Dendritic cell treated with granulocyte-macrophage colony-stimulating factor and Interleukin-4, amounts not matched to agents 40 ng/mL and 50 ng/mL, for 4 days (primary cell): Measurements from ENCODE around the gene GIMAP2.
"Not testable (repeated sequence)": the region's sequence is repeated elsewhere in the genome, so short reads cannot be mapped to it uniquely, and the experiment has no call there.

Source experiments
- H3K27ac Mint-ChIP-seq: one replicate; pipeline ENCODE4 v1.8.0; 2022; ENCODE audit warnings: mild to moderate bottlenecking, mixed read lengths
- H3K27me3 Mint-ChIP-seq: one replicate; pipeline ENCODE4 v1.8.0; 2022; ENCODE audit warnings: mild to moderate bottlenecking, mixed read lengths
- H3K36me3 Mint-ChIP-seq: one replicate; pipeline ENCODE4 v1.8.0; 2022; ENCODE audit warnings: low read depth, mixed read lengths
- H3K4me1 Mint-ChIP-seq: one replicate; pipeline ENCODE4 v1.8.0; 2022; ENCODE audit warnings: low read depth, mixed read lengths
- H3K4me3 Mint-ChIP-seq: one replicate; pipeline ENCODE4 v1.8.0; 2022; ENCODE audit warnings: mild to moderate bottlenecking, moderate library complexity, mixed read lengths
- H3K9me3 Mint-ChIP-seq: one replicate; pipeline ENCODE4 v1.8.0; 2022; ENCODE audit warnings: mixed read lengths
- intact Hi-C: fragments of 100-400 bp; cut with micrococcal nuclease; formaldehyde crosslinking; loops from one replicate; pipeline ENCODE4 v1.15.0; 2022

GIMAP2 gene

DNA sequence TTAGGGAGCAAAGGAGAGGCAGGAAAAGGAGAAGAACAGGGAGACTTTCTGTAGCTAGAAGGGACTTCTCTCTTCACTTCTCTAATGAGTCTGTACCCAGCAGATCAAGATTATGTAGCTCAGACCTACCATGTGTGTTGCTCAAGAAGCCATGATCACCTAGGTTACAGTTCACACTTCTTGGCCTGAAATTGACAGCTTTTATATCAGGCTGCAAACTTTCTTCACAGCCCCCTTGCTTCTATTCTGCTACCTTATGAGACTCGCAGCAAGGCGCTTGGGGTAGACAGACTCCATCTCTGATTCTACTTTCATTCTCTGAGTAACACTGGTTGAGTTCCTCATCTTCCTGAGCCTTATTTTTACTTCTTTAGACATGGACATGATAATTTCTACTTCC, 19.6 kb upstream of the GIMAP2 start:
- H3K36me3 Mint-ChIP-seq, result no peaks in the 10 kb centered on the region
- H3K27me3 Mint-ChIP-seq, result no peaks in the 10 kb centered on the region
- H3K4me3 Mint-ChIP-seq, result no peak overlapping the region
- peak overlapping the region; percentile 64 for H3K27ac Mint-ChIP-seq
- peaks cover 15% of the 10 kb centered on the region for H3K9me3 Mint-ChIP-seq
- peaks cover 26% of the 10 kb centered on the region for H3K4me1 Mint-ChIP-seq
- intact Hi-C loops, result no loop called here

DNA sequence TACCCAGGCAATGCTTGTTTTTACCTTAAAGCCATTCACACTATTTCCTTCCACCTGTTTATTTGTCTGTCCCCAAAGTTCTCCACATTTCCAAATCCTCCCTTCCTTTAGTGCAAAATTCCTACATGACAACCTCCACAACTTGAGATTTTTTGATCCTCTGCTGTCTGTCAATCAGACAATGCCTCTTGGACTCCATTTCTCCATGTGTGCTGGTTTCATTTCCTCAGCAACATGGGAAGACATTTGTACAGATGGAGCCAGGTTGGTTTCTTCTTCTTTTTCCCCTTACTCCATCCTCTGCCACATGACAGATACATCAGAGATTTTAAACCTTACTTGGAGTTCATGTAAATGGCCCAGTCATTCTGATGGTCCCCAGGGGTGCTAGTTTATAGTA, 19.1 kb upstream of the GIMAP2 start:
- Mint-ChIP-seq H3K4me1 (peaks cover 26% of the 10 kb centered on the region), H3K4me3 (no peak overlapping the region), H3K27me3 (no peaks in the 10 kb centered on the region), H3K36me3 (no peaks in the 10 kb centered on the region), H3K9me3 (peaks cover 15% of the 10 kb centered on the region), H3K27ac (peak overlapping the region; percentile 64)
- intact Hi-C loops, result no loop called here

- H3K9me3 Mint-ChIP-seq, result peaks cover 15% of the 10 kb centered on the region
- H3K36me3 Mint-ChIP-seq, result no peaks in the 10 kb centered on the region
- H3K4me3 Mint-ChIP-seq, result no peak overlapping the region
- H3K27ac Mint-ChIP-seq, result no peak overlapping the region
- intact Hi-C loops, result no loop called here
- H3K27me3 Mint-ChIP-seq, result no peaks in the 10 kb centered on the region
- peaks cover 26% of the 10 kb centered on the region for H3K4me1 Mint-ChIP-seq
Measured at GRCh38 chr7:150668472-150668911, 17.0 kb upstream of the GIMAP2 start.

- Mint-ChIP-seq H3K9me3 (peaks cover 15% of the 10 kb centered on the region), H3K27me3 (no peaks in the 10 kb centered on the region), H3K36me3 (no peaks in the 10 kb centered on the region), H3K4me1 (peaks cover 23% of the 10 kb centered on the region), H3K4me3 (no peak overlapping the region), H3K27ac (no peak overlapping the region)
- intact Hi-C loops, result no loop called here
Measured at GRCh38 chr7:150668977-150669376, 16.5 kb upstream of the GIMAP2 start.

GRCh38 chr7:150671798-150672585, 13.5 kb upstream of the GIMAP2 start:
- H3K27ac Mint-ChIP-seq, intact Hi-C loops, H3K36me3 Mint-ChIP-seq, H3K27me3 Mint-ChIP-seq, H3K4me3 Mint-ChIP-seq: not testable (repeated sequence)
- Mint-ChIP-seq H3K9me3 (peaks cover 15% of the 10 kb centered on the region), H3K4me1 (peaks cover 17% of the 10 kb centered on the region)

GRCh38 chr7:150675714-150676113, 9.8 kb upstream of the GIMAP2 start:
- Mint-ChIP-seq H3K4me1 (peaks cover 24% of the 10 kb centered on the region), H3K4me3 (no peak overlapping the region), H3K9me3 (no peaks in the 10 kb centered on the region), H3K27ac (no peak overlapping the region), H3K36me3 (no peaks in the 10 kb centered on the region), H3K27me3 (no peaks in the 10 kb centered on the region)
- intact Hi-C loops, result no loop called here

- H3K4me3 Mint-ChIP-seq, result not testable (repeated sequence)
Measured at GRCh38 chr7:150676276-150676675, 9.2 kb upstream of the GIMAP2 start.

GRCh38 chr7:150676854-150677253, 8.7 kb upstream of the GIMAP2 start:
- H3K36me3 Mint-ChIP-seq, H3K27me3 Mint-ChIP-seq, H3K27ac Mint-ChIP-seq, H3K9me3 Mint-ChIP-seq, intact Hi-C loops: not testable (repeated sequence)
- Mint-ChIP-seq H3K4me3 (peak overlapping the region; percentile 4), H3K4me1 (peaks cover 24% of the 10 kb centered on the region)

More at GRCh38 chr7:150676276-150676675, 9.2 kb upstream of the GIMAP2 start:
- Mint-ChIP-seq H3K4me1 (peaks cover 24% of the 10 kb centered on the region), H3K27ac (peak overlapping the region; percentile 31)
- H3K27me3 Mint-ChIP-seq, H3K36me3 Mint-ChIP-seq, H3K9me3 Mint-ChIP-seq, intact Hi-C loops: not testable (repeated sequence)

GRCh38 chr7:150678601-150679000, 6.9 kb upstream of the GIMAP2 start:
- H3K4me3 Mint-ChIP-seq, H3K27me3 Mint-ChIP-seq, H3K27ac Mint-ChIP-seq, H3K36me3 Mint-ChIP-seq, intact Hi-C loops, H3K9me3 Mint-ChIP-seq: not testable (repeated sequence)
- peaks cover 37% of the 10 kb centered on the region for H3K4me1 Mint-ChIP-seq

- H3K9me3 Mint-ChIP-seq, intact Hi-C loops, H3K36me3 Mint-ChIP-seq: not testable (repeated sequence)
Measured at GRCh38 chr7:150680364-150680763, 5.1 kb upstream of the GIMAP2 start.

DNA sequence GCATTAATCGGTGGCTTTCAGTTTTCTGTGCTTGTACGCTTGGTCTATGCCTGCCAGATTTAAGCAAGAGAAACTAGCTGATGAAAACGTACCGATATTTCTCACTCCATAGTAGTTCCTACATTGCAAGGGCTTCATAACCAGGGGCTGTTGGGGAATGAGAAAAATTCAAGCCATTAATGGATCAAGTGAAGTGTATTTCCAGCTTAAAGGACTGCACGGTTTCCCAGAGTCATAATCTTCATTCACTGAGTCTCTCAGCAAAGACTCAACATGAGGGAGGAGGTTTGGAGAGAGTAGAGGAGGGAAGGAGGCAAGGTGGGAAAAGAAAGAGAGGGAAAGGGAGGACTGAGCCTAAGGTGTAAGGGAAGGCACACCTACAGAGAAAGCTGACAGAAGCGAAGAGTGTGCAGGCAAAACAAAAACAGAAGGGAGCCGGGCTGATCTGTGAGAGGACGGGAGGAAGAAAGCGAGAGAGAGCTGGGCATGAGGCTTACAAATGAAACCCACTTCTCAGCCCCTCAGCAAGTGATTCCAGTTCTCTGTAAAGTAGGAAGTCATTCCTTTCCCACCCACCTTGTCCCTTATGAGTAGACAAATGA, 625 bp downstream of the GIMAP2 start:
- intact Hi-C loops, result loop anchor here (5.0 kb wide), 1 partner anchor 234 kb away; the partner anchor contains the start of gene GIMAP8
- Mint-ChIP-seq H3K36me3 (peaks cover 45% of the 10 kb centered on the region), H3K27me3 (no peaks in the 10 kb centered on the region), H3K27ac (peak overlapping the region; percentile 93), H3K4me3 (peak overlapping the region; percentile 92), H3K9me3 (peaks cover 4% of the 10 kb centered on the region), H3K4me1 (peaks cover 64% of the 10 kb centered on the region)

More at GRCh38 chr7:150680364-150680763, 5.1 kb upstream of the GIMAP2 start:
- H3K27ac Mint-ChIP-seq, H3K27me3 Mint-ChIP-seq, H3K4me3 Mint-ChIP-seq: not testable (repeated sequence)
- peaks cover 50% of the 10 kb centered on the region for H3K4me1 Mint-ChIP-seq

GRCh38 chr7:150688630-150689029, 3.1 kb downstream of the GIMAP2 start:
- no peaks in the 10 kb centered on the region for H3K27me3 Mint-ChIP-seq
- H3K27ac Mint-ChIP-seq, result no peak overlapping the region
- H3K4me3 Mint-ChIP-seq, result no peak overlapping the region
- intact Hi-C loops, result loop anchor here (5.0 kb wide), 1 partner anchor 236 kb away; the partner anchor contains the start of gene GIMAP8
- H3K36me3 Mint-ChIP-seq, result peaks cover 64% of the 10 kb centered on the region
- H3K9me3 Mint-ChIP-seq, result peaks cover 11% of the 10 kb centered on the region
- H3K4me1 Mint-ChIP-seq, result peaks cover 52% of the 10 kb centered on the region

DNA sequence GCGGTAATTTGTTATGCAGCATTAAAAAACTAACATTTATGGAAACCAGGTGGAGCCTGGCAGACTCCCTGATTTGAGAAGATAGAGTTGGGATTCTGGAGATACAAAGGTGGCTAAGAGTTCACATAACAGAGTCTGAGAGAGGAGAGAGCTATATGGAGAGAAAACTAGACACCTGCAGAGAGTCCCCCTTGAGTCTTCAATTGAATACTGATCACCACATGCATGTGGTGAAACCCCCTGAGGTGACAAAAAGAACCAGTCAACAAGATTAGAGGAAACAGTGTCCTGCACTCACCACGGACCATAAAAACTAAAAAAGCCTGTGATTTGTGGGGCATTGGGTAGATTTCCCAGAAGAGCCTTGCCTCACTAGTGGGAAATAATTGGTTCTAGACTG, 10.1 kb downstream of the GIMAP2 start:
- Mint-ChIP-seq H3K9me3 (peaks cover 58% of the 10 kb centered on the region), H3K36me3 (peaks cover 45% of the 10 kb centered on the region), H3K4me3 (no peak overlapping the region), H3K27me3 (no peaks in the 10 kb centered on the region), H3K4me1 (peaks cover 4% of the 10 kb centered on the region), H3K27ac (no peak overlapping the region)
- intact Hi-C loops, result no loop called here

GRCh38 chr7:150703209-150703608, 17.7 kb downstream of the GIMAP2 start:
- peaks cover 6% of the 10 kb centered on the region for H3K4me1 Mint-ChIP-seq
- H3K27ac Mint-ChIP-seq, result no peak overlapping the region
- peaks cover 22% of the 10 kb centered on the region for H3K36me3 Mint-ChIP-seq
- peaks cover 89% of the 10 kb centered on the region for H3K9me3 Mint-ChIP-seq
- intact Hi-C loops, result no loop called here
- peaks cover 2% of the 10 kb centered on the region for H3K27me3 Mint-ChIP-seq
- no peak overlapping the region for H3K4me3 Mint-ChIP-seq
